KOPT-K1 (cell line): ENCODE measurements around the gene TEX22.

Source experiments
- H3K27ac ChIP-seq: fragments of 200-600 bp; sonication (generic); 2 replicates; pipeline ENCODE4 v1.5.1; 2016; ENCODE audit warnings: antibody characterized with exemption, mild to moderate bottlenecking, low read depth, low read length; ENCODE audit not compliant: poor library complexity, severe bottlenecking
- H3K36me3 ChIP-seq: fragments of 200-600 bp; sonication (generic); 2 replicates; pipeline ENCODE4 v1.5.1; 2017; ENCODE audit warnings: antibody characterized with exemption, mild to moderate bottlenecking, low read length, moderate library complexity; ENCODE audit not compliant: insufficient read depth
- H3K9me3 ChIP-seq: fragments of 200-600 bp; sonication (generic); 2 replicates; pipeline ENCODE4 v1.5.1; 2017; ENCODE audit warnings: antibody characterized with exemption, low read length, mild to moderate bottlenecking; ENCODE audit not compliant: insufficient read depth, poor library complexity, severe bottlenecking

Gene TEX22

DNA sequence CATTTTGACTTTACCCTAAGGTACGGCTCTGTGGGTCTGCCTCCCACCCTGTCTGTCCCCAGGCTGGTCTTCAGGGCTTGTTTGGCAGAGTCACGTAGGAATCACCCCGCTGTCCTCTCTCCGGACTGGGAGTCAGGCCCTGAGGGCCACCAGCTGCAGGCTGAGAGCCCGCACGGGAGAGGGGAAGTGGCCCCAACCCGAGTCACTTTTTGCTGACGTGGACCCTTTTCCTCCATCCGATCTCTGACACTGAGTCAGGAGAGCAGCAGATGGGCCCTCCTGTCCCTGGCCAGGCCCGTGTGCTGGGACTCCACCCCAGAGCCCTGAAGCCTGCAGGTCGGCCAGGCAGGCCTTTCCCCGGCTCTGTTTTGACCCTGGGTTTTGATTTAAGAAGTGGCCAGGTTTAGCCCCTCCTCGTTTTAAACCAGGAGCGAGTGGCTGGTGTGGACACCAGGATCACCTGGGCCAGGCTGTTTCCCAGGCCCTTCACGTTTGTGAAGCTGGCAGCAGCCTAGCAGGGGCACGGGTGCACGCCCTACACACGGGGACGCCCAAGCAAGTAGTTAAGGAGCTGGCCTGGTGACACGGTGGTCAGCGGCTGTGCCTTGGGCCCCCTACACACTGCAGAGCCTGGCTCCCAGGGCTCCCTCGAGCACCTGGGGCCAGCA lies 12.5 kb upstream of the TEX22 start:
- peaks cover 7% of the 10 kb centered on the region; the same call in 1 of the 2 replicates for H3K36me3 ChIP-seq
- H3K27ac ChIP-seq, result no peak overlapping the region
- H3K9me3 ChIP-seq, result no peaks in the 10 kb centered on the region

DNA sequence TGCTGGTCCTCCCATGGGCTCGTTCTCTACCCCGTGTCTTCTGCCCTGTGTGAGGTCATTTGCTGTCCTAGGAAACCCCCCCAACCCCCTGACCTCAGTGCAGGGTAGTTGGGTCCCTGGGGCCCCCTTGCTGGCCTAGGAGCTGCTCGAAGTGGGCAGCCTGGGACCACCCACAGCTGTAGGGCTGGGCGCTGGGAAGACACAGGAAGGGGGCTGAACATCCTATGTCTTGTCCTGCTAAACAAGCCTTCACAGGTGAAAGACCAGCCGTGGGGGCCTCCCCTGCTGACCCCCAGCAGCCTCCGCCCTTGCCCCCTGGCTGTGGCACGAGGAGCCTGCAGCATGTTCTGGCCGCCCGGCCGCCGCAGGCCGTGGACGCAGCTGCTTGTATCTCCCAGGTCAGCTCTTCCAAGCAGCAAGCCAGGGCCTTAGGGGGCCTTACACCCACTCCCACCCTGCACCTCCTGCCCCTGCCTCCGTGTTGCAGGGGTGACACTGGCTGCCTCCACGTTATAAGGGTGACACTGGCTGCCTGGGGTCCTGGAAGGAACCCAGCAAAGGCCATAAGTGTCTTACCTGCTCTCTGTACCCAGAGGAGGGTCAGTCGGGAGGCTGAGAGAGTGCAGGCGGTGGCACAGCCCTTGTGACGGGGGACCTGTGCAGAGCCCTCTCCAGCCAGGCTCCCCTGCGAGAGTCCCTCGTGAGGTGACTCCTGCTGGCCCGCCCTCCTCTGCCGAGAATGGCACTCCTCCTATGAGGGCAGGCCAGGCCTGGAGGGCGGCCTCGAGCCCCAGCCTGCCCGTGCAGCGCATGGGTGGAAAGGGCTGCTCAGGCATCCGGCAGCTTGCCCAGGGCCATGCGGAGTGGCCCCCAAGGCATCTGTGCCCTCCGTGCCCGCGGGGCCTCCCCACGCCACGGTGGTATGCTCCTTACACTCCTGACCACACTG lies 11.5 kb upstream of the TEX22 start:
- Histone ChIP-seq H3K36me3 (peaks cover 7% of the 10 kb centered on the region; the same call in 1 of the 2 replicates), H3K27ac (no peak overlapping the region), H3K9me3 (no peaks in the 10 kb centered on the region)

DNA sequence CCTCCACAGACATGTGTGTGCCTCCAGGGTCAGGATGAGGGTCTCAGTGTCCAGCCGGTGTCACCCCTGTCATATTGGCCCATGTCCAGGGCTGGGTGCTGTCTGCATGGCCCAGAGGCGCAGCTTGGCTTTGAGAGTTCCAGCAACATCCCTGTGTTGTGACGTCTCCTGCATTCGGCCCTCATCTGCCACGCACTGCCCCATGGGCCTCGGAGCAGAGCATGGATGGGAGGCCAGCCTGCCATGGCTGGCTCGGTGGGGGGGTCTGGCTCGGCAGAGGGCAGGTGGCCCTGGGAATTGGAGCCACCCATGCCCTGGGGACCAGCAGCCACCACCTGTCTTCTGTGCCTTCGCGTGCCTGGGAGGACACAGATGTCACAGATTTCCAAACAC lies 10.8 kb upstream of the TEX22 start:
- Histone ChIP-seq H3K36me3 (peaks cover 7% of the 10 kb centered on the region; the same call in 1 of the 2 replicates), H3K27ac (no peak overlapping the region), H3K9me3 (no peaks in the 10 kb centered on the region)

DNA sequence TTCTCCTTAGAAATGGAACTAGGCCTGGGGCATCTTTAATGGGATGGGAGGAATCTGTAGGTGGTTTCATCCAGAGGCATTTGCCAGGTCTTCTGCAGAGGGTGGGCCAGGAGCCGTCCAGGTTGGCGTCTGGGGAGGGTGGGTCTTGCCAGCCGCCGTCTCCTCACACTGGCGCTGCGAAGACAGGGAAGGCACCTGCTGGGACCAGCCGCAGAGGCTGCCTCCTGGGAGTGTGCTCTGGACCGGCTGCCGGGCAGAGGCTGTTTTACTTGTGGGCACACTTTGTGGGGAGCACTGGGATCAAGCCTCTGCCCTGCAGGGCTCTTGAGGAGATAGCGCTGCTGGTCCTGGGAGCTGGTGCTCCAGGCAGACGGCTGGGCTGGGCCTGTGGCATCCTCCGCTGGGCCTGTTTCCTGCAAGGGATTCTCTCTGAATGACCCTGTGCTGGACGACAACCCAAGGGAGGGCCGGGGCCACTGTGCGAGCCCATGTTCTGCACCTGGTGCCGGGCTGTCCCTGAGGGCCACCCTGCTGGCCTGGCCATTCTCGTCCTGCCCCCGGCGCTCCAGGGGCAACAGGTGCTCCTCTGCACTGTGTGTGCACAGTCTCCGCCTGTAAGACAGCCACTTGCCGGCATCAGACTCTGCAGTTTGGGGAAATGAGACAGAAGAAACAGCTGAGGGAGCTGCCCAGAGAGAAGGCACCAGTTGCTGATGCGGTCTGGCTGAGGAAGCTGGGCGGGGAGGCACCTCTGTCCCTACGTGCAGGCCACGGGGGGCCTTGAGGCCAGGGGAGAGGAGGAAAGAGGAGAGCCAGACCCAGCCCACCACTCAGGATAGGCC lies 10.0 kb upstream of the TEX22 start:
- Histone ChIP-seq H3K36me3 (peaks cover 7% of the 10 kb centered on the region; the same call in 1 of the 2 replicates), H3K27ac (no peak overlapping the region), H3K9me3 (no peaks in the 10 kb centered on the region)

DNA sequence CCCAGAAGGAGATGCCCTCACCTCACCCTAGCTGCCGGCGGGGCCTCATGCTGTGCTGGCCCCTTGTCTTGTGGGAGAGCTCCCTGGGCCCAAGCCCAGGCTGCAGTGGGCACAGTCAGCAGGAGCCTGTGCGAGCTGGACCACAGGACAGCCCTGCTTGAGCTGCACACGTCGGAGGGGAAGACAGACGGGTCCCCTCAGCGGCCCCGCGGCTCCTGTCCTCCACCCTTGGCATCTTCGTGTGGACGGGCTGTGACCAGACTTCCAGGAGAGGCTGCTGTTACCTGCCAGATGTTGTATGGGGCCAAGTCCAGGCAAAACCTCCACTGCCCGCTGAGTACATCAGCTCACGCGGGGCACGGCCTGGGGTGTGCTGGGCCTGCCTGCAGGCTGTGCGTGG lies 9.4 kb upstream of the TEX22 start:
- Histone ChIP-seq H3K27ac (no peak overlapping the region), H3K9me3 (no peaks in the 10 kb centered on the region), H3K36me3 (peaks cover 7% of the 10 kb centered on the region; the same call in 1 of the 2 replicates)

DNA sequence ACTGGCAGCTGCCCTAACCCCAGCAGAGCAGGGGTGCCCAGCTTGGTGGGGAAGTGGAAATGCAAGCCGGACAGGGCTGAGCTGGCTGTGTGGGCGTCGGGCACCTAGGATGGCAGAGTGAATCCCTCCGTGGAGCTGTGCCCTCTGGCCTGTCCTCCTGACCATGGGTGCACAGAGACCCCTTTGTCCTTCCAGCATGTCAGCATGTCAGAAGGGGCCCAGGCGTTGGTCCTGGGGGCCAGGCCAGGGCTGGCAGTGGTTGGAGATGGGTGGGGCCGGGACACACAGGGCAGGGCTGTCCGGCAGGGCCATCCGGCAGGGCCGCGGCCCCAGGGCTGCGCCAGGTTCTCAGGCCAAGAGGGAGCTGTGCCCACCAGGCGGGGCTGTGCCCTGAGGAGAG lies 8.8 kb upstream of the TEX22 start:
- H3K27ac ChIP-seq, result peak overlapping the region; percentile 52
- H3K36me3 ChIP-seq, result peaks cover 4% of the 10 kb centered on the region; the same call in 1 of the 2 replicates
- no peaks in the 10 kb centered on the region for H3K9me3 ChIP-seq

DNA sequence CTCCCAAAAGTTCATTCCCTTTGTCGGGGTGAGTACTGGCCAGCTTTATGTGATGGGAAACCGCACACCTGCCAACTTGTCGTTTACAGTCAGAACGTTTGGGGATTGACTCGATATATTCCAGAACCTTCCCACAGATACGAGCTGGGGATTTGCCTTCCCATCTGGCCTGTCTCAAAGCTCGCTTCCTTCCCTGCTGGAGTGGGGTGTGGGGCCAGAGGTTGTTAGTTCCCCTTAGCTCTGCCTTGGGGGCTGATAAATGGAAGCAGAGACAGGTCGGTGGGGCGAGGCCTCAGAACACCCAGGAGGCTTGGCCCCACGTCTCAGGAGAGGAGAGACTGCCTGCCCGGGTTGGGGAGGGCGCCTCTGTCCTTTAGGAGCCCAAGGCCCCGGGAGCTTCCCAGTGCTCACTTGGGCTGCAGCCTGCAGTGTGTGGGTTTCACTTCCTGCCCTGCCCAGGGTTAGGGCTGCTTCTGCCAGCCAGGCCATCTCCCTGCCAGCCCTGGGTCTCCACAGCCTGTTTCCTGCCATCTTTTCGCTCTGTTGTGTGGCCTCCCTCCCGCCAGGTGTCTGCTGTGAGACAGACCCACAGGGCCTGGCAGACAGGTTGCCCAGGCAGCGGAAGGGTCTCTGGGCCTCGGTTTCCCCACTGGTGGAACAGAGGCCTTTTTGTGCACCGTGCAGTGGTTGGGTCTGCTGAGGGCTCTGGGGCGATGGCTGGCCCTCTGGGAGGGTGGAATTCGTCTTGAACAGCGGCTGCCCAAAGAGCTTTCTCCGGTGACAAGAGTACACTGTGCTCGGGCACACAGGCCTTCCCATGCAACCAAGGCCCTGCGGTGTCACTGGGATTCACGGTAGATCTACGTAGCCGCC lies 8.1 kb upstream of the TEX22 start:
- Histone ChIP-seq H3K36me3 (no peaks in the 10 kb centered on the region; the same call in 1 of the 2 replicates), H3K27ac (peak overlapping the region; percentile 52), H3K9me3 (no peaks in the 10 kb centered on the region)

DNA sequence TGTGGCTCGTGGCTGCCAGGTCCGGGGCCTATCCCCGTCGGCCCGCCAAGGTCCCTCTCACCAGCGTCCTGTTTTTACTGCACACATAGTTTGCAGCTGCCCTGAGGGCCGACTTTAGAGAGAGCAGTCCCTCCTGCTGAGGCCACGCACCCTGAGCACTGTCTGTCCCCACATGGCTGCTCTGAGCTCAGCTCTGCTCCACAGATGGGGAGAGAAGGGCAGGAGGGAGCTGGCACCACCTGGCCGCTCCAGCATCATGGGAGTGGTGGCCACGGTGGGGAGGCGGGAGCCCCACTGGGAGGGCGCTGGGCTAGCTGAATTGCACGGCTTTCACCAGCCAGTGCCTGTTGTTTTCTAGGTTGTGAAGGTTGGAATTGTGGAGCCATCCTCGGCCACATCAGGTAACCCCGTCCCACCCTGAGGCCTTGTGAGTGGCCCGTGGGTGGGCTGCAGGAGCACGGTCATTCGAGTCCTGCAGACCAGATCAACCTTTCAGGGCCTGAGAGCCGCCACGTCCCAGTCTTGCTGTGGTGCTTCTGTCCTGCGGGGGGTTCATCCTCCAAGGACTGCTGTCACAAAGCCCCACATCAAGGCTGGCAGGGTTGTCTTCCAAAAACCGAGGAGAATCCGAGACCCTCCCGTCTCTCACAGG lies 7.4 kb upstream of the TEX22 start:
- H3K9me3 ChIP-seq, result no peaks in the 10 kb centered on the region
- no peaks in the 10 kb centered on the region; the same call in 1 of the 2 replicates for H3K36me3 ChIP-seq
- peak overlapping the region; percentile 52 for H3K27ac ChIP-seq

DNA sequence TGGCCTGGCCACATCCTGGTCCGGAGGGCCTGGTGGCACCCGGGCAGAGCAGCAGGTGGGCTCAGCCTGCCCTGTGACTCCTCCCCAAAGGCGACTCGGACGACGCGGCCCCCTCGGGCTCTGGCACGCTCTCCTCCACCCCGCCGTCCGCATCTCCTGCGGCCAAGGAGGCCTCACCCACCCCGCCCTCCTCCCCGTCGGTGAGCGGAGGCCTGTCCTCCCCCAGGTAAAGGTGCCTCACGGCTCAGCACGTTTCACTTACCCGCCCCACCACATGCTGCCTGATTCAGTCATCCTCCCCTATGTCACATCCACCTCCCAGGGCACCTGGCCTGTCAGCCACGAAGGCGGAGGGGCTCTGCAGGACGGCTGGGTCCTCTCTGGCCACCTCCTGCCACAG lies 6.8 kb upstream of the TEX22 start:
- Histone ChIP-seq H3K36me3 (no peaks in the 10 kb centered on the region; the same call in 1 of the 2 replicates), H3K9me3 (no peaks in the 10 kb centered on the region), H3K27ac (no peak overlapping the region)

DNA sequence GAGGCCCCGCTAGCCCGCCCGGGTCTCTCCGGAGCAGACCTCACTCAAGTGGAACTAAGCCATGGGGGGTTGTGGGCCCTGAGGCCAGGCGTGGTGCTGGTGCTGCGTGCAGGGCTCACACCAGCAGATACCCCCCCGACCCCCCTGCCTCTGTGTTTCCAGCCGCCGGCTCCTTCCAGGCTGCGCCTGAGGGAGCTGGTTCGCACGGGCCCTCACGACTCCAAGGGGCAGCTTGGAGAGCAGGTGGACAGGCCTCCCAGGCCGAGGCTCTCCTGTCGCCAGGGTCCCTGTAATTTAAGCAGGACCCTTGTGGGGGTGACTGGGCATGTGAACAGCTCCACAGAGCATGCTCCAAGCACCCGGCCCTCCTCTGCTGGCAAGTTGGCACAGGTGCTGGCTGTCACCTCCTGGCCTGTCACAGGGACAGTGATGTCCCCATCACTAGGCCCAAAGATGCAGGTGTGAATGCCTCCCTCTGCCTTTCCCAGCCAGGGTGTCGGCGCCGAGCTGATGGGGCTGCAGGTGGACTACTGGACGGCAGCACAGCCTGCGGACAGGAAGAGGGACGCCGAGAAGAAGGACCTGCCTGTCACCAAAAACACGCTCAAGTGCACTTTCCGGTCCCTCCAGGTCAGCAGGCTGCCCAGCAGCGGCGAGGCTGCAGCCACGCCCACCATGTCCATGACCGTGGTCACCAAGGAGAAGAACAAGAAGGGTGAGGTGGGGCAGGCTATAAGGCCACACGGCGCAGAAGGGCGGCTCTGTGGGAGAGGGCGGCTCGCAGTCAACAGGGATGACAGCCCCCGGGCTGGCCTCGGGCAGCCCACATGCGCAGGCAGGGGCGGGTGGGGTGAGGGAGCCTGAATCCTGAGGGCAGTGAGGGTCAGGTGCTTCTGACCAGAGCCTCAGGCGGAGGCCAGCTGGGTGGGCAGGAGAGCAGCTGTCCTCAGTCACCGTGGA lies 5.9 kb upstream of the TEX22 start:
- no peak overlapping the region for H3K27ac ChIP-seq
- H3K36me3 ChIP-seq, result no peaks in the 10 kb centered on the region
- H3K9me3 ChIP-seq, result no peaks in the 10 kb centered on the region

DNA sequence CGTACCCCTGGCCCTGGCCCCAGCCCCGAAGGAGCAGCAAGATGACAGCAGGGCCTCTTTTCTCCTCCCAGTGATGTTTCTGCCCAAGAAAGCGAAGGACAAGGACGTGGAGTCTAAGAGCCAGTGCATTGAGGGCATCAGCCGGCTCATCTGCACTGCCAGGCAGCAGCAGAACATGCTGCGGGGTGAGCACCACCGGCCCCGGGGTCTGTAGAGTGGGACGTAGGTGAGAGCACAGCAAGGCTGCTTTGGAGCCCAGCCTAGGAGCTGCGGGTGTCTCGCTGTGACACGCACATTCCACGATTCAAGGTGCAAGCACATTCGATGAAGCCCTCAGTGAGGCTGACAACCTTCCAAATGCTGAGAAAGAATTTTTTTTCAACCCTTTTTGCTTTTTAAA lies 5.2 kb upstream of the TEX22 start:
- H3K36me3 ChIP-seq, result no peaks in the 10 kb centered on the region
- no peaks in the 10 kb centered on the region for H3K9me3 ChIP-seq
- H3K27ac ChIP-seq, result no peak overlapping the region

DNA sequence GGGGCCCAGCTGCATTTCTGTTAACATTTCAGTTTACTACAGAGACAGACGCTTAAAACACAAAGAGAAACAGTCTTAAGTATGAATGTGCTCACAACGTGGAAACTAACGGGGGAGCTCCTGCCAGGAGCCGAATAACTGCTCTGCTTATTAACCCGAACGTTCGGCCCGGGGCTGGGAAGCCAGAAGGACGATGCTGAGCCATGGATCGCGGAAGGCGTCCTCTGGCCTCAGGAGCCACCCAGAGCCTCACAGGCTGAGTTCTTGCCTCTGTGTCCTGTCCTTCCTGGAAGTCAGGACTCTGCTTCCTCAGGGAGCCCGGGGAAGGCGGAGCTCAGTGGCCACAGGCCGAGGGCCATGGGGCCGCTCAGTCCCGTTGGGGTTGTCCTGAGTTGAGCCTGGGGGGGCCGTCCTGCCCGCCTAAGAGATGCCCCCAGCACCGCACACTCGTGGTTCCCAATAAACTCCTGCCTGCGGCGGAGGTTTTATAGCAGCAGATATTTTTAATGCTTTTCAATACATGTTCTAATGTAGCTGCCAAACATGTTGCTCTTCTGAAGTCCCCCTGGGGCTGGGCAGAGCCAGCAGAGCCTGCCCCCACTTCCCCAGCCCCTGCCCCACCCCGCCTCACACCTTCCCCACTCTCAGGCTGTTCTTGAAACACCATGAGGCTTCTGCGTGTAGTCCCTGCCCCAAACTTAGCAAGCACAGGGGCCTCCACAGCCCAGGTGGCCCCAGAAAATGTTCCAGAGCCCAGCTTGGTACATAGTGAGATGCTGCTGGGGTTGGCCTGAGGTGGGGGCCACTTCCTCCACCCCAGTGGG lies 3.4 kb upstream of the TEX22 start:
- H3K36me3 ChIP-seq, result peaks cover 5% of the 10 kb centered on the region
- H3K27ac ChIP-seq, result no peak overlapping the region
- H3K9me3 ChIP-seq, result no peaks in the 10 kb centered on the region
